Epithelial cell of proximal tubule (primary cell): ENCODE data around the gene CXCL8. TPM values are rescaled to one million over a fixed set of nuclear protein-coding genes. Genes with fewer than 3 reads are reported as not detected.
A peak's percentile ranks its signal among the peaks of the same experiment; 100 is the strongest.

ENCODE experiments used
- DNase-seq: peaks from one replicate; pipeline ENCODE4 v3.0.0-alpha.2; 2011; ENCODE audit warnings: low read depth
- H3K4me3 ChIP-seq: 2 replicates; pipeline ENCODE4 v1.5.1; 2011; ENCODE audit warnings: low read depth, mild to moderate bottlenecking, low read length
- CTCF ChIP-seq: conservative IDR thresholded peaks from 2 replicates; pipeline ENCODE4 v1.5.1; 2012; ENCODE audit warnings: low read depth, mild to moderate bottlenecking, low read length
- total RNA-seq: library from RNA; depleted of rRNA; stranded (reverse); fragments of >200 nt; gene quantifications from 2 replicates; pipeline ENCODE4 v1.2.3, GENCODE V29; 2015

Gene CXCL8
- total RNA-seq, 1 donor from 2014 or later = 24.9 TPM

GRCh38 chr4:73701116-73701515 is 39.3 kb upstream of the CXCL8 start:
- no peak overlapping the region for H3K4me3 ChIP-seq
- no peak for DNase-seq
- TF ChIP-seq CTCF = no peak

DNA sequence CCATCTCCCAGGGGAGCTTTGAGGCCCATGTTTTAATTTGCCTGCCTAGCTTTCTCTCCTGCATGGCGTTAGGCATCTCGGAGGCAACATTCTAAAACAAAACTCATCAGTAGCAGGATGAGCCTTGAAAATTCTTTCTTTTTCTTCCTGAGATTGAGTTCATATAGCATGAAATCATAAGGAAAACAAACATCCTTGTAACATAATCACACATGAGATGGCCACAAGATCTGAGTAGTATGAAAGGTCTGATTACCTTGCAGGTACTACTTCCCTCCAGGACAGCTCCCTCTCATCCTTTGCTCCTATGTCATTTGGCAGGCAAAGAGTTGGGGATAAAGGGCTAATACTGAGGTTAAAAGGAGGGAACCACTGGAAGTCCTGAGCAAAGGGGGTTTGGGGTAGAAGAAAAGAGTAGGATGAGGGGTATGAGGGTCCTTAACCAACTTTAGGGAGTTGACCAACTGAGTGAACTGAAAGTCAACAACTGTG is 37.5 kb upstream of the CXCL8 start:
- no peak for DNase-seq
- no peak for TF ChIP-seq CTCF
- H3K4me3 ChIP-seq = no peak overlapping the region

- no peak overlapping the region for H3K4me3 ChIP-seq
- DNase-seq = no peak
- no peak for TF ChIP-seq CTCF
Observed at GRCh38 chr4:73703320-73703719, 37.0 kb upstream of the CXCL8 start.

GRCh38 chr4:73704314-73705055 is 35.9 kb upstream of the CXCL8 start:
- no peak overlapping the region for H3K4me3 ChIP-seq
- TF ChIP-seq CTCF = no peak
- peak; percentile 99 for DNase-seq

DNA sequence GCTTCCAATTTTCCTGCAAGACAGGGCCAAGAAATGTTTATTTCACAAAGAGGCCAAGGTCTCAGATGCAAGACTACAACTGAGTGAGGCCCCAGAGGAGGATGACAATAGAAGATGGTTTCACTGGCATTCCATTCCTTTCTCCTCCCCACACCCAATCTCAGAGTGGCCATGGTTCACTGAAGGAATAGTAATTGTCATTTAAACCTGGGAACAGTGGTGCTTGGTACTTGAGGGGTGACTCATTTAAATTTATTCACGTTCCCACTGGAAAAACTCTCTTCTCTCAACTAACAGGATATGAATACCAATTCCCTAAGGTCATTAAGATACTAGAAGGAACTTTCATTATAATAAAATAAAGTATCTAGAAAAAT is 35.3 kb upstream of the CXCL8 start:
- DNase-seq = peak; percentile 92
- no peak for TF ChIP-seq CTCF
- H3K4me3 ChIP-seq = no peak overlapping the region

GRCh38 chr4:73705721-73706120 is 34.6 kb upstream of the CXCL8 start:
- no peak overlapping the region for H3K4me3 ChIP-seq
- no peak for TF ChIP-seq CTCF
- no peak for DNase-seq

DNA sequence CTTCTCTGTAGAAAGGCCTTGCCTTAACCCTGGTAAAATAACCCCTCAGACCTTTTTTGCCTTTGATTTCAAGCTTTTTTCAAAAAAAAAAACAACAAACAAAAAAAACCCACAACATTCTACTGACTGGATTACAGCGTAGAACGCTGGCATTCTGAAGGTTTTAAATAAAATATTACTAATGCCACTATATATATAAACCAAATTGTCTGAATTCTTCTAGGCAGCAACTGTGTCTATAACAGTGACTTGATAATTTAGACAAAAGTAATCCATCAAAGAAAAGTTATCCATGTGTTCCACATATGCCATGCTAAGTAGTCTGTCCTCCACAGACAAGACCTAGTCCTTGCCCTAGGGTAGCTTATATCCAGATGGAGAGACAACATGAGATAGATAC is 33.6 kb upstream of the CXCL8 start:
- no peak for TF ChIP-seq CTCF
- H3K4me3 ChIP-seq = no peak overlapping the region
- DNase-seq = no peak
